ENCODE data around the gene MYL7.

DNA sequence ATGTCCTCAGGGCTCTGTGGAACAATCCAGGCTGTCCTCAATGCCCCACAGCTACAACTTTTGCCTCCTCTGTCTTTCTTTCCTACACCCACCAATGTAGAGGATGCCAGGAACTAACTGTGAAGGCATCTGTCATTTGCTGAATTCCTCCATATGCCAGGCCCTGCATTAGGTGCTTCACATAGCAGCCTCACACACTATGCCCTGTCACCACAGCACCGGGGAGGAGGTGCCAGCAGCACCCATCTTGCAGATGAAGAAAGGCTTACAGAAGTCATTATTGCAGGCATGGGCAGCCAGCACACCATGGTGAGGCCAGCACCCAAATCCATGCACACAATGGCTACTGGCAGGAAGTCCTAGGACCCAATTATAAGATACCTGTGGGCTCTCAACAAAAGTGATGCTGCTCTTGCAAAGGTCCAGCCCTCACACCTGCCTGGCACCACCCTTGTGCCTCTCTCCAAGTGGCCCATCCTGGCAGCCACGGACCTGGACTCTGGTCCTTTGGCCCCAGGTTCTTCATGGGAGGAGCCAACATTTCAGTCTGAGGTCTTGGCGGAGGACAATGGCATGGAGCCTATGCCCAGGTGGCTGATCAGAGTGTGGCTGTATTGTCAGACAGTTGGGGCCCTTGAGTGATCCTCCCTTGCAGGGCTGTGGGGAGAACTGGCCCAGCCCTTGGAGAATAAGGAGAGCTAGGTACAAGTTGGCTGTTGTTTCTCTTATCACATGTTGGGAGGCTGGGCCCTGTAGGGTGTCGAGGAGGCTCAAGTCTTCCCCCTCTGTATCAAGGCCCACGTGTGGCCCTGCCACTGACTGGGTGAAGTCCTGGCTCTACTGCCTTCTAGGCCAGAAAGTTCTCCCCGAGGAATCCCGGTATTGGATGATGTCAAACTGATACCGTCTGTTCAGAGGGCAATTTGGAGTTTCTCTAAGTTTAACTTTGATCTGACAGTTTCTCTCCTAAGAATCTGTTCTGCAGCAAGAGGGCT lies 14.4 kb upstream of the MYL7 start:
- no peak for TF ChIP-seq PTBP1 (IDR thresholded peaks at IDR 0.05; ENCODE audit: low read depth, low read length, poor library complexity, severe bottlenecking)
- TF ChIP-seq, protein P1, sequence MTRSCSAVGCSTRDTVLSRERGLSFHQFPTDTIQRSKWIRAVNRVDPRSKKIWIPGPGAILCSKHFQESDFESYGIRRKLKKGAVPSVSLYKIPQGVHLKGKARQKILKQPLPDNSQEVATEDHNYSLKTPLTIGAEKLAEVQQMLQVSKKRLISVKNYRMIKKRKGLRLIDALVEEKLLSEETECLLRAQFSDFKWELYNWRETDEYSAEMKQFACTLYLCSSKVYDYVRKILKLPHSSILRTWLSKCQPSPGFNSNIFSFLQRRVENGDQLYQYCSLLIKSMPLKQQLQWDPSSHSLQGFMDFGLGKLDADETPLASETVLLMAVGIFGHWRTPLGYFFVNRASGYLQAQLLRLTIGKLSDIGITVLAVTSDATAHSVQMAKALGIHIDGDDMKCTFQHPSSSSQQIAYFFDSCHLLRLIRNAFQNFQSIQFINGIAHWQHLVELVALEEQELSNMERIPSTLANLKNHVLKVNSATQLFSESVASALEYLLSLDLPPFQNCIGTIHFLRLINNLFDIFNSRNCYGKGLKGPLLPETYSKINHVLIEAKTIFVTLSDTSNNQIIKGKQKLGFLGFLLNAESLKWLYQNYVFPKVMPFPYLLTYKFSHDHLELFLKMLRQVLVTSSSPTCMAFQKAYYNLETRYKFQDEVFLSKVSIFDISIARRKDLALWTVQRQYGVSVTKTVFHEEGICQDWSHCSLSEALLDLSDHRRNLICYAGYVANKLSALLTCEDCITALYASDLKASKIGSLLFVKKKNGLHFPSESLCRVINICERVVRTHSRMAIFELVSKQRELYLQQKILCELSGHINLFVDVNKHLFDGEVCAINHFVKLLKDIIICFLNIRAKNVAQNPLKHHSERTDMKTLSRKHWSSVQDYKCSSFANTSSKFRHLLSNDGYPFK (CRISPR knock-in tag; IDR thresholded peaks at IDR 0.05; ENCODE audit: borderline replicate concordance): no peak
- TF ChIP-seq EZH2 (conservative IDR thresholded peaks at IDR 0.05; ENCODE audit: low read depth, low read length): no peak
- TF ChIP-seq, protein P2, sequence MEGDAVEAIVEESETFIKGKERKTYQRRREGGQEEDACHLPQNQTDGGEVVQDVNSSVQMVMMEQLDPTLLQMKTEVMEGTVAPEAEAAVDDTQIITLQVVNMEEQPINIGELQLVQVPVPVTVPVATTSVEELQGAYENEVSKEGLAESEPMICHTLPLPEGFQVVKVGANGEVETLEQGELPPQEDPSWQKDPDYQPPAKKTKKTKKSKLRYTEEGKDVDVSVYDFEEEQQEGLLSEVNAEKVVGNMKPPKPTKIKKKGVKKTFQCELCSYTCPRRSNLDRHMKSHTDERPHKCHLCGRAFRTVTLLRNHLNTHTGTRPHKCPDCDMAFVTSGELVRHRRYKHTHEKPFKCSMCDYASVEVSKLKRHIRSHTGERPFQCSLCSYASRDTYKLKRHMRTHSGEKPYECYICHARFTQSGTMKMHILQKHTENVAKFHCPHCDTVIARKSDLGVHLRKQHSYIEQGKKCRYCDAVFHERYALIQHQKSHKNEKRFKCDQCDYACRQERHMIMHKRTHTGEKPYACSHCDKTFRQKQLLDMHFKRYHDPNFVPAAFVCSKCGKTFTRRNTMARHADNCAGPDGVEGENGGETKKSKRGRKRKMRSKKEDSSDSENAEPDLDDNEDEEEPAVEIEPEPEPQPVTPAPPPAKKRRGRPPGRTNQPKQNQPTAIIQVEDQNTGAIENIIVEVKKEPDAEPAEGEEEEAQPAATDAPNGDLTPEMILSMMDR (CRISPR knock-in tag; IDR thresholded peaks at IDR 0.05): no peak
